Progenitor cell of endocrine pancreas (in vitro differentiated cells): Measurements from ENCODE around the gene ASCC3. TPM values are rescaled to one million over a fixed set of nuclear protein-coding genes. Genes with fewer than 3 reads are reported as not detected.

Experiments used
- DNase-seq: peaks from one replicate; pipeline ENCODE4 v3.0.0; 2021; ENCODE audit warnings: low spot score; ENCODE audit not compliant: unreplicated experiment
- H3K27ac Mint-ChIP-seq: 2 replicates; pipeline ENCODE4 v1.8.0; 2021; ENCODE audit warnings: mild to moderate bottlenecking, moderate library complexity, mixed read lengths
- H3K27me3 Mint-ChIP-seq: 2 replicates; pipeline ENCODE4 v1.8.0; 2021; ENCODE audit warnings: mixed read lengths
- H3K36me3 Mint-ChIP-seq: 2 replicates; pipeline ENCODE4 v1.8.0; 2022; ENCODE audit warnings: mixed read lengths; ENCODE audit not compliant: insufficient read depth
- H3K4me1 Mint-ChIP-seq: 2 replicates; pipeline ENCODE4 v1.8.0; 2021; ENCODE audit warnings: low read depth, mixed read lengths
- H3K4me3 Mint-ChIP-seq: 2 replicates; pipeline ENCODE4 v1.8.0; 2021; ENCODE audit warnings: low read depth, mild to moderate bottlenecking, moderate library complexity, mixed read lengths
- H3K9me3 Mint-ChIP-seq: 2 replicates; pipeline ENCODE4 v1.8.0; 2021; ENCODE audit warnings: low read depth, mixed read lengths
- CTCF ChIP-seq: fragments of 200-600 bp; sonication (generic); IDR thresholded peaks from one replicate; pipeline ENCODE4 v1.5.0; 2021; ENCODE audit warnings: antibody characterized with exemption, mild to moderate bottlenecking; ENCODE audit not compliant: unreplicated experiment
- total RNA-seq: library from RNA; stranded (reverse); gene quantifications from 2 replicates; pipeline ENCODE4 v1.2.1, GENCODE V29; 2021

Gene ASCC3
- total RNA-seq, 1 donor from 2014 or later, result 36.6 TPM

- H3K36me3 Mint-ChIP-seq, result peaks cover 1% of the 10 kb centered on the region
- peaks cover 19% of the 10 kb centered on the region for H3K4me1 Mint-ChIP-seq
- DNase-seq, result no peak
- H3K27ac Mint-ChIP-seq, result no peak overlapping the region
- TF ChIP-seq CTCF, result no peak
- H3K4me3 Mint-ChIP-seq, result no peak overlapping the region
- H3K9me3 Mint-ChIP-seq, result no peaks in the 10 kb centered on the region
- no peaks in the 10 kb centered on the region for H3K27me3 Mint-ChIP-seq
These were observed 2.2 kb upstream of the ASCC3 start for GRCh38 chr6:100883347-100883746.

GRCh38 chr6:100881707-100882040, 545 bp upstream of the ASCC3 start:
- Mint-ChIP-seq H3K4me1 (peaks cover 19% of the 10 kb centered on the region), H3K36me3 (peaks cover 1% of the 10 kb centered on the region), H3K27me3 (no peaks in the 10 kb centered on the region), H3K27ac (peak overlapping the region; percentile 82), H3K9me3 (no peaks in the 10 kb centered on the region), H3K4me3 (peak overlapping the region; percentile 99)
- no peak for DNase-seq
- TF ChIP-seq CTCF, result no peak

- Mint-ChIP-seq H3K4me3 (peak overlapping the region; percentile 99), H3K27ac (peak overlapping the region; percentile 99), H3K9me3 (no peaks in the 10 kb centered on the region), H3K27me3 (no peaks in the 10 kb centered on the region), H3K36me3 (peaks cover 1% of the 10 kb centered on the region), H3K4me1 (peaks cover 25% of the 10 kb centered on the region)
- TF ChIP-seq CTCF, result no peak
- DNase-seq, result no peak
These were observed 828 bp downstream of the ASCC3 start for GRCh38 chr6:100880149-100880852.

GRCh38 chr6:100879317-100879716, 1.8 kb downstream of the ASCC3 start:
- DNase-seq, result no peak
- no peak for TF ChIP-seq CTCF
- Mint-ChIP-seq H3K36me3 (peaks cover 5% of the 10 kb centered on the region), H3K4me3 (no peak overlapping the region), H3K9me3 (no peaks in the 10 kb centered on the region), H3K27me3 (no peaks in the 10 kb centered on the region), H3K4me1 (peaks cover 25% of the 10 kb centered on the region), H3K27ac (no peak overlapping the region)

- H3K4me1 Mint-ChIP-seq, result peaks cover 25% of the 10 kb centered on the region
- H3K27ac Mint-ChIP-seq, result no peak overlapping the region
- no peaks in the 10 kb centered on the region for H3K27me3 Mint-ChIP-seq
- no peak for TF ChIP-seq CTCF
- peaks cover 12% of the 10 kb centered on the region for H3K36me3 Mint-ChIP-seq
- DNase-seq, result no peak
- H3K4me3 Mint-ChIP-seq, result no peak overlapping the region
- peaks cover 8% of the 10 kb centered on the region for H3K9me3 Mint-ChIP-seq
These were observed 3.3 kb downstream of the ASCC3 start for GRCh38 chr6:100877851-100878250.
